Body of pancreas (tissue), 4 donors: Measurements from ENCODE around the gene CRELD2.

Experiments used
- CTCF ChIP-seq, 7 experiments: fragments of 450-650 bp in 4 of 7; fragments of 200-600 bp in 3 of 7; sonication (generic) in 3 of 7; IDR thresholded peaks; one replicate each; pipeline ENCODE4 v1.5.1; 2016 to 2019; ENCODE audit warnings: antibody characterized with exemption in 7 of 7
- POLR2A ChIP-seq, 3 donors: fragments of 450-650 bp; IDR thresholded peaks; one replicate each; pipeline ENCODE4 v1.6.1; 2016; ENCODE audit warnings: antibody characterized with exemption in 3 of 3, mild to moderate bottlenecking in 2 of 3

GRCh38 chr22:49927483-49928184 is 9.2 kb downstream of the CRELD2 start:
- TF ChIP-seq CTCF (IDR thresholded peaks at IDR 0.05) (no peak), POLR2A (IDR thresholded peaks at IDR 0.05) (no peak)
